Vagina (tissue), 2 donors: ENCODE data around the gene UNKL. TPM values are rescaled to one million over a fixed set of nuclear protein-coding genes. Genes with fewer than 3 reads are reported as not detected.

Source experiments
- DNase-seq, 2 donors: peaks; one replicate each; pipeline ENCODE4 v3.0.0-alpha.2; 2017; ENCODE audit errors: extremely low spot score in 2 of 2
- H3K27ac ChIP-seq: fragments of 200-600 bp; sonication (generic); one replicate; pipeline ENCODE4 v1.5.1; 2019
- H3K27me3 ChIP-seq: fragments of 200-600 bp; sonication (generic); one replicate; pipeline ENCODE4 v1.5.1; 2019
- H3K36me3 ChIP-seq, 2 donors: fragments of 200-600 bp; sonication (generic); one replicate each; pipeline ENCODE4 v1.5.1; 2017 to 2019
- H3K4me1 ChIP-seq: fragments of 200-600 bp; sonication (generic); one replicate; pipeline ENCODE4 v1.5.1; 2019
- H3K4me3 ChIP-seq, 2 donors: fragments of 200-600 bp; sonication (generic); 1 replicate in 1 of 2; 2 replicates in 1 of 2; pipeline ENCODE4 v1.5.1; 2016 to 2019
- H3K9me3 ChIP-seq: fragments of 200-600 bp; sonication (generic); one replicate; pipeline ENCODE4 v1.5.1; 2019
- POLR2A ChIP-seq, 2 donors: fragments of 450-650 bp; IDR thresholded peaks; one replicate each; pipeline ENCODE4 v1.6.1; 2017; ENCODE audit warnings: antibody characterized with exemption in 2 of 2, mild to moderate bottlenecking in 2 of 2, moderate library complexity in 2 of 2
- POLR2AphosphoS5 ChIP-seq, 2 donors: sonication (generic); formaldehyde crosslinking; IDR thresholded peaks; one replicate each; pipeline ENCODE4 v1.9.0; 2017; ENCODE audit warnings: antibody characterized with exemption in 2 of 2, mild to moderate bottlenecking in 2 of 2, low read depth in 1 of 2; ENCODE audit not compliant: insufficient read depth in 1 of 2
- intact Hi-C: fragments of 100-400 bp; cut with DNase I; formaldehyde crosslinking; loops from one replicate; pipeline ENCODE4 v1.15.1; 2023
- total RNA-seq: library from RNA; depleted of rRNA; stranded (reverse); fragments of >200 nt; gene quantifications from one replicate; pipeline ENCODE4 v1.2.3, GENCODE V29; 2016
- TF ChIP-seq, protein P1 (sequence below), 3 experiments: fragments of 450-650 bp in 2 of 3; fragments of 200-600 bp in 1 of 3; sonication (generic) in 1 of 3; IDR thresholded peaks; one replicate each; pipeline ENCODE4 v1.5.1; 2017 to 2019; ENCODE audit warnings: antibody characterized with exemption in 3 of 3, mild to moderate bottlenecking in 2 of 3, moderate library complexity in 2 of 3

Gene UNKL
- total RNA-seq, 1 donor from 2014 or later = 32.9 TPM

DNA sequence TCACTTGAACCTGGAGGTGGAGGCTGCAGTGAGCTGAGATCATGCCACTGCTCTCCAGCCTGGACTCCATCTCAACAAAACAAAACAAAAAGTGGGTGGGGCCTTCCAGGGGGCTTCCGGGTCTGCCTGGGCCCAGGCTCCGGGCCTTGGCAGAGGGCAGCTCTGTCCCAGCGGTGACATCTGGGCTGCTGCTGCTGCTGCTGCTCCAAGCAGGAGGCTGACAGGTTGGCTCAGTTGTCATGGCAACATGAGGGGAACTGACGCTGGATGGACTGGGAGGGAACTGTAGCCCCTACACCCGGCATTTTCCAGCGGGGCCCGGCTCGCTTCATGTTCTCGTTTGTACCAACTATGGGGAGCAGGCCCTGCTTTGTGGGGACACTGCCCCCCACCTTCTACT lies 77.0 kb downstream of the UNKL start:
- no peaks in the 10 kb centered on the region for H3K36me3 ChIP-seq
- intact Hi-C loops = no loop called here
- H3K4me3 ChIP-seq = no peak overlapping the region
- peaks cover 11% of the 10 kb centered on the region for H3K27me3 ChIP-seq
- H3K9me3 ChIP-seq = no peaks in the 10 kb centered on the region
- no peak overlapping the region for H3K27ac ChIP-seq
- peaks cover 22% of the 10 kb centered on the region for H3K4me1 ChIP-seq
- no peak for DNase-seq
- TF ChIP-seq, protein P1, sequence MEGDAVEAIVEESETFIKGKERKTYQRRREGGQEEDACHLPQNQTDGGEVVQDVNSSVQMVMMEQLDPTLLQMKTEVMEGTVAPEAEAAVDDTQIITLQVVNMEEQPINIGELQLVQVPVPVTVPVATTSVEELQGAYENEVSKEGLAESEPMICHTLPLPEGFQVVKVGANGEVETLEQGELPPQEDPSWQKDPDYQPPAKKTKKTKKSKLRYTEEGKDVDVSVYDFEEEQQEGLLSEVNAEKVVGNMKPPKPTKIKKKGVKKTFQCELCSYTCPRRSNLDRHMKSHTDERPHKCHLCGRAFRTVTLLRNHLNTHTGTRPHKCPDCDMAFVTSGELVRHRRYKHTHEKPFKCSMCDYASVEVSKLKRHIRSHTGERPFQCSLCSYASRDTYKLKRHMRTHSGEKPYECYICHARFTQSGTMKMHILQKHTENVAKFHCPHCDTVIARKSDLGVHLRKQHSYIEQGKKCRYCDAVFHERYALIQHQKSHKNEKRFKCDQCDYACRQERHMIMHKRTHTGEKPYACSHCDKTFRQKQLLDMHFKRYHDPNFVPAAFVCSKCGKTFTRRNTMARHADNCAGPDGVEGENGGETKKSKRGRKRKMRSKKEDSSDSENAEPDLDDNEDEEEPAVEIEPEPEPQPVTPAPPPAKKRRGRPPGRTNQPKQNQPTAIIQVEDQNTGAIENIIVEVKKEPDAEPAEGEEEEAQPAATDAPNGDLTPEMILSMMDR (IDR thresholded peaks at IDR 0.05) = no peak
- TF ChIP-seq POLR2A (IDR thresholded peaks at IDR 0.05) = no peak
- no peak for TF ChIP-seq POLR2AphosphoS5 (IDR thresholded peaks at IDR 0.05; ENCODE audit: insufficient read depth in 1 of 2, low read depth in 1 of 2)

DNA sequence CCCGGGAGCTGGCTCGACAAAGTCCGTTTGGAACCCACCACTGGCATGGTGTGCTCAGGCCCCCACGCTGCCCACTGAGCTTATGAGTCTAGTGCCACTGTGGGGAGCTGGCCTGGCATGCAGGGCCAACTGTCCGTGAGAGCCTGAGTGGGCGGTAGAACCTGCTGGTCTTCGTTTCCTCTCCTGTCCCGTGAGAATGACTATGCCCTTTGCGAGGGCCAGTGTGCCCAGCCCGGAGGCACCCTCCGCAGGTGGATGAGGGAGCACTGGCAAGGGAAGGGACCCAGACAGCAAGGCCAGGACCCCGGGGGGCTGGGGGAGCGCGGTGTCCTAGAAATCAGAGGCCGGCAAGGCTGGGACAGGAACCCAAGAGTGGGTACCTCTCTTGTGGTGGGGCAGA lies 77.9 kb downstream of the UNKL start:
- no peaks in the 10 kb centered on the region for H3K9me3 ChIP-seq
- H3K27me3 ChIP-seq = peaks cover 11% of the 10 kb centered on the region
- H3K27ac ChIP-seq = no peak overlapping the region
- no peak overlapping the region for H3K4me3 ChIP-seq
- intact Hi-C loops = no loop called here
- no peak for DNase-seq
- TF ChIP-seq POLR2A (IDR thresholded peaks at IDR 0.05) = no peak
- TF ChIP-seq POLR2AphosphoS5 (IDR thresholded peaks at IDR 0.05; ENCODE audit: insufficient read depth in 1 of 2, low read depth in 1 of 2) = no peak
- TF ChIP-seq, protein P1 (IDR thresholded peaks at IDR 0.05) = no peak
- peaks cover 26% of the 10 kb centered on the region for H3K4me1 ChIP-seq
- no peaks in the 10 kb centered on the region for H3K36me3 ChIP-seq

DNA sequence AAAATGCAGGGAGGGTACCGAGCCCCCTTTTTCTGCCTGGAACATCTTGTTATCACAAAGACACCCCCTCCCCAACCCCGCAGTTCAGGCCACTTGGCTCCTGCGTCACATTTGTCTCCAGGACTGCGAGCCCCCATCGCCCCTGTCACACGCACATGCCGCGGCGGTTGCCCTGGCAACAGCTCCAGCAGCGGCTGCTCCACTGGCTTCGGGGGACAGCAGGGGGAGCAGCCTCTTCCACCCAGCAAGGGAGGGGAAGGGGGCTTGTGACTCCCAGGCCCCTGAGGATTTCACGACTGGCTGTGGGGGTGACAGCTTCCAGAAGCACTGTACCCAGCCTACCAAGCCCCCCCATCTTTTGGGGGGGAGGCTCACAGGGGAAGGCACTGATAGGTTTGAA lies 78.5 kb downstream of the UNKL start:
- no peak for TF ChIP-seq POLR2A (IDR thresholded peaks at IDR 0.05)
- TF ChIP-seq, protein P1 (IDR thresholded peaks at IDR 0.05) = no peak
- TF ChIP-seq POLR2AphosphoS5 (IDR thresholded peaks at IDR 0.05; ENCODE audit: insufficient read depth in 1 of 2, low read depth in 1 of 2) = no peak
- intact Hi-C loops = no loop called here
- peaks cover 11% of the 10 kb centered on the region for H3K27me3 ChIP-seq
- no peaks in the 10 kb centered on the region for H3K36me3 ChIP-seq
- H3K4me3 ChIP-seq = no peak overlapping the region
- no peak for DNase-seq
- peaks cover 29% of the 10 kb centered on the region for H3K4me1 ChIP-seq
- H3K27ac ChIP-seq = no peak overlapping the region
- H3K9me3 ChIP-seq = no peaks in the 10 kb centered on the region

DNA sequence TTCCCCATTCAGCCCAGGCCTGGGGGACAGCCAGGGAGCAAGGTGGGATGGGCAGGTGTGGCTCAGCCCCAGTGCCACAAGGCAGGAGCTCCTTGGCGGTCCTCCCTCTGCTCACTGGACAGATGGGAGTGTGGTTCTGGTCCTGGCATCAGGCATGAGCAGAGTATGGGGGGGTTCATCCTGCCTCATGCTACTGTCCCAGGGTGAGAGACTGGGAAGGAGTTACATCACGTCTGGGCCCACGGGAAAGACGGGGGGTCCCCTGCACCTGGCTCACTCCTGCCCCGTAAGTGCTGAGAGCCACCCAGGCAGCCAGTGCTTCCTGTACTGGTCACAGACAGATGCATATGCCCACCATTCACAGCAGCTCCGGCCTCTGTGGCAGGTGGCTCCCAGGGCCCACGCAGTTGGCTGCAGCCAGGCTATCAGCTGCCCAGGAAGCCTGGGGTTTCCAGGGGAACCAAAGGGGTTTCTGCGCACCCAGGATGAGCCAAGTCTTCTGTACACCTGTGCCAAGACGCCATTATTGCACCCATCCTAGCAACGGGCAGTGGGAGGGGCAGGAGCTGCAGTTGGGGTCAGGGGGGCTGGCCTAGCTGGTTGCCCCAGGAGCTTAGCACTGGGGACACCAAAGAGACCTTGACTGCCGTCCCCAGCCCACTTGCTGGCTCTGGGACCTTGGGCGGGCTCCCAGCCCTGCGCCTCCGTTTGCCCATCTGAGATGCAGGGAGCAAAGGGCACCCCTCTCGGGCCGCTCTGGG lies 79.1 kb downstream of the UNKL start:
- no peak for DNase-seq
- Histone ChIP-seq H3K27me3 (peaks cover 11% of the 10 kb centered on the region), H3K4me3 (no peak overlapping the region), H3K27ac (no peak overlapping the region), H3K9me3 (no peaks in the 10 kb centered on the region), H3K4me1 (peaks cover 29% of the 10 kb centered on the region), H3K36me3 (no peaks in the 10 kb centered on the region)
- intact Hi-C loops = no loop called here
- TF ChIP-seq POLR2AphosphoS5 (IDR thresholded peaks at IDR 0.05; ENCODE audit: insufficient read depth in 1 of 2, low read depth in 1 of 2) (no peak), POLR2A (IDR thresholded peaks at IDR 0.05) (no peak)
- TF ChIP-seq, protein P1 (IDR thresholded peaks at IDR 0.05) = no peak

DNA sequence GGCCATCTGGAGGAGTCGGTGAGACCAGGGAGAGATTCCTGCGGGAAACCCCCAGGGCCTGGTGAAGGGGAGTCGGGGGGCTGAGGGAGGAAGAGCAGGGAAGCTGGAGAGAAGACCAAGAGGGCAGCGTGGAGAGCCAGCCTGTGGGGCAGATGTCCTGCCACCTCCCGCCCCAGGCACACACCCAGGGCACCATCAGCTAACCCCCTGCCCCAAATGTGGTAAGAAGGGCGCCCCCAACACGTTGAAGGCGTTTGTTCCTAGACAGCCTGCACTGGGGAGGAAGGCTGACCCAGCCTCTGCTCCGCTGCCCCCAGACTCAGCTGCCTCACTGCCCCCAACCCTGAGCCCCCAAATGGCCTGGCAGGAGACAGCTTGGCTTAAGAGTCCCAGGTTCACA lies 79.8 kb downstream of the UNKL start:
- TF ChIP-seq POLR2A (IDR thresholded peaks at IDR 0.05) (no peak), POLR2AphosphoS5 (IDR thresholded peaks at IDR 0.05; ENCODE audit: insufficient read depth in 1 of 2, low read depth in 1 of 2) (no peak)
- TF ChIP-seq, protein P1 (IDR thresholded peaks at IDR 0.05) = no peak
- peaks cover 29% of the 10 kb centered on the region for H3K4me1 ChIP-seq
- no peak for DNase-seq
- no peaks in the 10 kb centered on the region for H3K36me3 ChIP-seq
- H3K27me3 ChIP-seq = peaks cover 11% of the 10 kb centered on the region
- H3K4me3 ChIP-seq = no peak overlapping the region
- no peak overlapping the region for H3K27ac ChIP-seq
- intact Hi-C loops = loop anchor here (5.0 kb wide), 1 partner anchor 243 kb away; no protein-coding TSS in a partner anchor
- H3K9me3 ChIP-seq = no peaks in the 10 kb centered on the region
